GM12801 (cell line): ENCODE measurements around the gene FAM98C.

Experiments
- CTCF ChIP-seq: IDR thresholded peaks from one replicate; pipeline ENCODE4 v1.5.1; 2011; ENCODE audit warnings: control low read depth; ENCODE audit not compliant: insufficient read length; ENCODE audit errors: extremely low read depth

Gene FAM98C

GRCh38 chr19:38374332-38375097, 28.4 kb upstream of the FAM98C start, which contains the start of gene PSMD8:
TSS of gene PSMD8 (plus strand) at chr19:38374571. CDS start at chr19:38374602, 31 bp downstream.
- TF ChIP-seq CTCF = no peak

GRCh38 chr19:38375098-38375493, 27.8 kb upstream of the FAM98C start:
- no peak for TF ChIP-seq CTCF

- TF ChIP-seq CTCF = no peak
Observed at GRCh38 chr19:38375748-38376147, 27.1 kb upstream of the FAM98C start.

- no peak for TF ChIP-seq CTCF
Observed at GRCh38 chr19:38376576-38376975, 26.3 kb upstream of the FAM98C start.

- TF ChIP-seq CTCF = no peak
Observed at GRCh38 chr19:38377052-38377451, 25.8 kb upstream of the FAM98C start.

- TF ChIP-seq CTCF = no peak
Observed at GRCh38 chr19:38378866-38379265, 24.0 kb upstream of the FAM98C start.

- TF ChIP-seq CTCF = no peak
Observed at GRCh38 chr19:38381138-38381537, 21.8 kb upstream of the FAM98C start.
